ENCODE results near the gene STK38. TPM values are rescaled to one million over a fixed set of nuclear protein-coding genes. Genes with fewer than 3 reads are reported as not detected.
"Not testable (repeated sequence)": the region's sequence is repeated elsewhere in the genome, so short reads cannot be mapped to it uniquely, and the experiment has no call there.

Gene STK38
- total RNA-seq, 4 donors from 2014 or later = 20.5 to 51.0 (median 40.6) TPM

GRCh38 chr6:36489426-36489825 is 57.9 kb downstream of the STK38 start:
- Histone ChIP-seq H3K27ac (no peak overlapping the region), H3K4me3 (no peak overlapping the region), H3K9me3 (no peaks in the 10 kb centered on the region), H3K4me1 (peaks cover 0 to 21% (median 11%) of the 10 kb centered on the region in 3 donors), H3K27me3 (no peaks in the 10 kb centered on the region), H3K36me3 (peaks cover 0 to 75% of the 10 kb centered on the region in 2 donors)
- no peak for ATAC-seq
- WGBS, 2 donors (ENCODE audit: low coverage in 1 of 2) = 51 to 64% methylated on average over 3 to 4 of the region's 4 CpGs
- TF ChIP-seq POLR2A (IDR thresholded peaks at IDR 0.05) (no peak), EP300 (IDR thresholded peaks at IDR 0.05) (no peak), POLR2AphosphoS5 (IDR thresholded peaks at IDR 0.05) (no peak)
- TF ChIP-seq, protein P1, sequence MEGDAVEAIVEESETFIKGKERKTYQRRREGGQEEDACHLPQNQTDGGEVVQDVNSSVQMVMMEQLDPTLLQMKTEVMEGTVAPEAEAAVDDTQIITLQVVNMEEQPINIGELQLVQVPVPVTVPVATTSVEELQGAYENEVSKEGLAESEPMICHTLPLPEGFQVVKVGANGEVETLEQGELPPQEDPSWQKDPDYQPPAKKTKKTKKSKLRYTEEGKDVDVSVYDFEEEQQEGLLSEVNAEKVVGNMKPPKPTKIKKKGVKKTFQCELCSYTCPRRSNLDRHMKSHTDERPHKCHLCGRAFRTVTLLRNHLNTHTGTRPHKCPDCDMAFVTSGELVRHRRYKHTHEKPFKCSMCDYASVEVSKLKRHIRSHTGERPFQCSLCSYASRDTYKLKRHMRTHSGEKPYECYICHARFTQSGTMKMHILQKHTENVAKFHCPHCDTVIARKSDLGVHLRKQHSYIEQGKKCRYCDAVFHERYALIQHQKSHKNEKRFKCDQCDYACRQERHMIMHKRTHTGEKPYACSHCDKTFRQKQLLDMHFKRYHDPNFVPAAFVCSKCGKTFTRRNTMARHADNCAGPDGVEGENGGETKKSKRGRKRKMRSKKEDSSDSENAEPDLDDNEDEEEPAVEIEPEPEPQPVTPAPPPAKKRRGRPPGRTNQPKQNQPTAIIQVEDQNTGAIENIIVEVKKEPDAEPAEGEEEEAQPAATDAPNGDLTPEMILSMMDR (IDR thresholded peaks at IDR 0.05) = no peak

DNA sequence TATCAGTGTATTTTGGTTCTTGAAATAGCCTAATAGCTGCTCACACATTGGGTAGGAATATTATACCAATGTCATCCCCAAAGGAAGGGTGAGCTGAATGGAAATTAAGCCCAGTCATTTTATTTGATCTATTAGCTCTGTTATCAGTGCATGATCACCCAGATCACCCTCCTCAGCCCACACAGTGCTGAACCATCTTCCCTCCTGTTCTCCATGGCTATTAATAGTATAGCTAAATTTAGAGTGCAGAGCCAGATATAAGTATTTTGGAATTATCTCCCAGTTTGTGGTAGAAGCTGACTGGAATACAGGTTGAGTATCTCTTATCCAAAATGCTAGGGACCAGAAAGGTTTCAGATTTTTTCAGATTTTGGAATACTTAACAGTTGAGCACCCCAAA is 59.1 kb downstream of the STK38 start:
- no peak for ATAC-seq

GRCh38 chr6:36487698-36488097 is 59.6 kb downstream of the STK38 start:
- Histone ChIP-seq H3K4me1 (peaks cover 0 to 21% (median 11%) of the 10 kb centered on the region in 3 donors), H3K9me3 (no peaks in the 10 kb centered on the region), H3K4me3 (no peak overlapping the region), H3K27me3 (no peaks in the 10 kb centered on the region), H3K36me3 (peaks cover 0 to 85% of the 10 kb centered on the region in 2 donors), H3K27ac (no peak overlapping the region)
- TF ChIP-seq EP300 (IDR thresholded peaks at IDR 0.05) (no peak), POLR2A (IDR thresholded peaks at IDR 0.05) (no peak), POLR2AphosphoS5 (IDR thresholded peaks at IDR 0.05) (no peak)
- TF ChIP-seq, protein P1 (IDR thresholded peaks at IDR 0.05) = no peak
- 30 to 63% methylated on average over 1 of the region's 1 CpG for WGBS, 2 donors (ENCODE audit: low coverage in 1 of 2)
- ATAC-seq = no peak

More for the DNA sequence above, 59.1 kb downstream of the STK38 start:
- no peaks in the 10 kb centered on the region for H3K9me3 ChIP-seq
- no peak overlapping the region for H3K27ac ChIP-seq
- TF ChIP-seq POLR2AphosphoS5 (IDR thresholded peaks at IDR 0.05) = no peak
- no peak for TF ChIP-seq EP300 (IDR thresholded peaks at IDR 0.05)
- TF ChIP-seq POLR2A (IDR thresholded peaks at IDR 0.05) = no peak
- TF ChIP-seq, protein P1 (IDR thresholded peaks at IDR 0.05) = no peak
- H3K27me3 ChIP-seq = no peaks in the 10 kb centered on the region
- H3K36me3 ChIP-seq = peaks cover 0 to 82% of the 10 kb centered on the region in 2 donors
- peaks cover 0 to 21% (median 11%) of the 10 kb centered on the region in 3 donors for H3K4me1 ChIP-seq
- no peak overlapping the region for H3K4me3 ChIP-seq

DNA sequence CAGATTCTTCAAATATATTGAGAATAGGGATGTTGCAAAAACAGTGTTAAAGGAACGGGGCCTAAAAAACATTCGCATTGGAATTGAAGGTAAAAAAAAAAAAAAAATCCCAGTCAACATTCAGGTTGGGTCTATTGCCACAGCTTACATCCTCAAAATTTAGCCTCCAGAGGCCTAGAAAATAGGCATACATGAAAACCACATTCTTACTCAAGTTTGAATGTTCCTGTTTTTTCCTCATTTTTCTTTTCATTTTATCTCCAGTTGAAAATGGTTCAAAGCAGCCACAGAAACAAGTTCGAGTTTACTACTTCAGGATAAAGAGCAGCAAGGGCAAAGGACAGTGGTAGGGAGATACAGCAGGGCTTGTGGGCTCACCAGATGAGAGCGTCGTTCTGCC is 62.5 kb downstream of the STK38 start:
- Histone ChIP-seq H3K27me3 (no peaks in the 10 kb centered on the region), H3K36me3 (peaks cover 0 to 94% of the 10 kb centered on the region in 2 donors), H3K9me3 (no peaks in the 10 kb centered on the region), H3K4me1 (peaks cover 0 to 21% (median 11%) of the 10 kb centered on the region in 3 donors), H3K4me3 (no peak overlapping the region), H3K27ac (no peak overlapping the region)
- no peak for TF ChIP-seq POLR2A (IDR thresholded peaks at IDR 0.05)
- ATAC-seq = no peak
- WGBS, 2 donors (ENCODE audit: low coverage in 1 of 2) = 81 to 93% methylated on average over 4 to 5 of the region's 5 CpGs

GRCh38 chr6:36483326-36483725 is 64.0 kb downstream of the STK38 start:
- peaks cover 0 to 11% (median 9%) of the 10 kb centered on the region in 3 donors for H3K4me1 ChIP-seq
- H3K27ac ChIP-seq, H3K9me3 ChIP-seq, ATAC-seq, H3K27me3 ChIP-seq, H3K4me3 ChIP-seq: not testable (repeated sequence)
- peaks cover 0 to 94% of the 10 kb centered on the region in 2 donors for H3K36me3 ChIP-seq
- WGBS, 2 donors (ENCODE audit: low coverage in 1 of 2) = 79 to 90% methylated on average over 2 to 4 of the region's 5 CpGs

GRCh38 chr6:36479256-36479655 is 68.0 kb downstream of the STK38 start:
- no peak overlapping the region for H3K4me3 ChIP-seq
- no peaks in the 10 kb centered on the region for H3K27me3 ChIP-seq
- H3K9me3 ChIP-seq = no peaks in the 10 kb centered on the region
- H3K27ac ChIP-seq = no peak overlapping the region
- 20 to 86% methylated on average over 1 of the region's 1 CpG for WGBS, 2 donors (ENCODE audit: low coverage in 1 of 2)
- TF ChIP-seq POLR2A (IDR thresholded peaks at IDR 0.05) (no peak), POLR2AphosphoS5 (IDR thresholded peaks at IDR 0.05) (no peak), EP300 (IDR thresholded peaks at IDR 0.05) (no peak)
- TF ChIP-seq, protein P1 (IDR thresholded peaks at IDR 0.05) = no peak
- ATAC-seq = no peak
- H3K4me1 ChIP-seq = no peaks in the 10 kb centered on the region
- H3K36me3 ChIP-seq = peaks cover 0 to 74% of the 10 kb centered on the region in 2 donors

All from gastroesophageal sphincter (tissue), 4 donors.